OCI-LY7 (cell line): ENCODE results near the gene MAN1A2.

Experiments
- CTCF ChIP-seq: fragments of 200-600 bp; sonication (generic); conservative IDR thresholded peaks from 2 replicates; pipeline ENCODE4 v1.5.1; 2014; ENCODE audit warnings: mild to moderate bottlenecking, antibody characterized with exemption, low read length, moderate library complexity, mixed read lengths
- EZH2phosphoT487 ChIP-seq: fragments of 200-600 bp; sonication (generic); IDR thresholded peaks from 2 replicates; pipeline ENCODE4 v1.6.1; 2018; ENCODE audit warnings: low read depth, borderline replicate concordance, mild to moderate bottlenecking, mixed run types, antibody characterized with exemption, low read length, moderate library complexity, mixed read lengths

DNA sequence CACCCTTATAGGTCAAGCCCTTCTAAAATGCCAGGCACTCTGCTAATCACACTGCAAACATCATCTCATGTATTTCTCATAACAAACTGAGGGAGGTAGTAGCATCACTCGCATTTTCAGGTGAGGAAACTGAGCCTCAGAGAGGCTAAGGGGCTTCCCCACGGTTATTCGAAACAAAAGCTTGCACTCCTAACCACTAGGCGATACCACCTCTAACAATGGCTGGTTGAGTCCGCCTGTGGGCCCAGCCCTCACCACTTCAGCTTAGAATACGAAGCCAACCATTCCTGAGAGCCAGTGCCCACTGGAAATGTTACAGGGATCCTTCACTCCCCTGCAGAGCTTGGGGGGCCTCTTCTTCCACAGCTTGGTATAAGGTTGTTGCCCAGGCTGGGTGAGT lies 173.3 kb downstream of the MAN1A2 start:
- TF ChIP-seq EZH2phosphoT487 = no peak
- no peak for TF ChIP-seq CTCF
